IMR-90 (cell line): ENCODE data around the gene ABCD1. TPM values are rescaled to one million over a fixed set of nuclear protein-coding genes. Genes with fewer than 3 reads are reported as not detected.

Experiments
- ATAC-seq: fragments of 200-7000 bp; cut with Tn5 transposase; 2 replicates; pipeline ENCODE4 v1.9.1; 2020; ENCODE audit warnings: low read depth, mild to moderate bottlenecking, moderate library complexity
- BruUV-seq: library from RNA; stranded (reverse); fragments of 400-500 nt; replicated peaks from 2 replicates; lab custom pipeline; 2021; lab: Mats Ljungman, UMichigan
- CTCF ChIA-PET: fragments of 300-600 bp; formaldehyde crosslinking; extraction: SDS; loops from one replicate; lab custom pipeline; 2021; ENCODE audit warnings: antibody characterized with exemption; lab: Yijun Ruan, JAX
- POLR2A ChIA-PET: fragments of 300-600 bp; sonication (Branson Sonifier 250); formaldehyde crosslinking; loops from one replicate; lab custom pipeline; 2022; ENCODE audit warnings: antibody characterized with exemption; ENCODE audit not compliant: unreplicated experiment; lab: Charles Lee
- DNase-seq: peaks from one replicate; pipeline ENCODE4 v3.0.0; 2013
- H2AFZ ChIP-seq: replicated peaks from 2 replicates; pipeline ENCODE3; 2013; ENCODE audit warnings: low read length, mild to moderate bottlenecking; ENCODE audit not compliant: poor library complexity
- H2AK5ac ChIP-seq: 2 replicates; pipeline ENCODE4 v1.6.1; 2013; ENCODE audit warnings: low read depth, low read length, inconsistent platforms
- H2AK9ac ChIP-seq: replicated peaks from 2 replicates; pipeline ENCODE3; 2013; ENCODE audit warnings: mild to moderate bottlenecking, low read depth, low read length, moderate library complexity; ENCODE audit not compliant: poor library complexity
- H2BK120ac ChIP-seq: 2 replicates; pipeline ENCODE4 v1.6.1; 2013; ENCODE audit warnings: low read depth, low read length, inconsistent platforms
- H2BK15ac ChIP-seq: 3 replicates; pipeline ENCODE4 v1.6.1; 2013; ENCODE audit warnings: low read depth, low read length, inconsistent platforms
- H2BK20ac ChIP-seq: 2 replicates; pipeline ENCODE4 v1.6.1; 2013; ENCODE audit warnings: low read depth, mild to moderate bottlenecking, inconsistent platforms, low read length, moderate library complexity
- H2BK5ac ChIP-seq: 2 replicates; pipeline ENCODE4 v1.6.1; 2013; ENCODE audit warnings: mild to moderate bottlenecking, low read depth, low read length, inconsistent platforms; ENCODE audit not compliant: poor library complexity, severe bottlenecking
- H3K14ac ChIP-seq: replicated peaks from 2 replicates; pipeline ENCODE4 v1.6.1; 2013; ENCODE audit warnings: low read depth, low read length, inconsistent platforms
- H3K18ac ChIP-seq: 2 replicates; pipeline ENCODE4 v1.6.1; 2013; ENCODE audit warnings: low read depth, low read length, control low read depth
- H3K23ac ChIP-seq: 2 replicates; pipeline ENCODE4 v1.6.1; 2013; ENCODE audit warnings: low read depth, low read length, inconsistent platforms
- H3K27ac ChIP-seq: 2 replicates; pipeline ENCODE4 v1.5.1; 2013; ENCODE audit warnings: mild to moderate bottlenecking, control low read depth, low read length; ENCODE audit not compliant: insufficient read depth
- H3K27me3 ChIP-seq: 2 replicates; pipeline ENCODE4 v1.6.1; 2013; ENCODE audit warnings: low read length; ENCODE audit not compliant: control insufficient read depth, insufficient read depth
- H3K36me3 ChIP-seq: 2 replicates; pipeline ENCODE4 v1.6.1; 2013; ENCODE audit warnings: low read length, mixed read lengths; ENCODE audit not compliant: control insufficient read depth, insufficient read depth
- H3K4ac ChIP-seq: 2 replicates; pipeline ENCODE4 v1.6.1; 2013; ENCODE audit warnings: low read depth, low read length, inconsistent platforms
- H3K4me1 ChIP-seq: 2 replicates; pipeline ENCODE4 v1.6.1; 2013; ENCODE audit warnings: low read length, mixed read lengths; ENCODE audit not compliant: control insufficient read depth, insufficient read depth
- H3K4me2 ChIP-seq: 2 replicates; pipeline ENCODE4 v1.6.1; 2013; ENCODE audit warnings: low read depth, mild to moderate bottlenecking, control low read depth, low read length, moderate library complexity
- H3K4me3 ChIP-seq: 2 replicates; pipeline ENCODE4 v1.5.1; 2013; ENCODE audit warnings: low read depth, mild to moderate bottlenecking, control low read depth, low read length, moderate library complexity; ENCODE audit not compliant: insufficient read depth
- H3K56ac ChIP-seq: 2 replicates; pipeline ENCODE4 v1.6.1; 2013; ENCODE audit warnings: low read length, inconsistent platforms; ENCODE audit not compliant: insufficient read depth; ENCODE audit errors: extremely low read depth
- H3K79me1 ChIP-seq, 2 experiments: 2 replicates each; pipeline ENCODE4 v1.6.1; 2013; ENCODE audit warnings: low read length in 2 of 2, inconsistent platforms in 1 of 2, low read depth in 1 of 2
- H3K9ac ChIP-seq: 2 replicates; pipeline ENCODE4 v1.6.1; 2013; ENCODE audit warnings: low read depth, low read length, control low read depth
- H3K9me1 ChIP-seq: 2 replicates; pipeline ENCODE4 v1.6.1; 2013; ENCODE audit warnings: low read length, inconsistent platforms; ENCODE audit not compliant: insufficient read depth
- H3K9me3 ChIP-seq: 2 replicates; pipeline ENCODE4 v1.6.1; 2013; ENCODE audit warnings: low read length; ENCODE audit not compliant: control insufficient read depth, insufficient read depth
- H4K20me1 ChIP-seq: 2 replicates; pipeline ENCODE4 v1.6.1; 2013; ENCODE audit warnings: low read length, inconsistent platforms; ENCODE audit not compliant: insufficient read depth
- H4K5ac ChIP-seq: 2 replicates; pipeline ENCODE4 v1.6.1; 2013; ENCODE audit warnings: mild to moderate bottlenecking, low read depth, low read length, control low read depth
- H4K8ac ChIP-seq, 2 experiments: 2 replicates each; pipeline ENCODE4 v1.6.1; 2013; ENCODE audit warnings: low read depth in 2 of 2, low read length in 2 of 2, control low read depth in 1 of 2, inconsistent platforms in 1 of 2
- H4K91ac ChIP-seq: 2 replicates; pipeline ENCODE4 v1.6.1; 2013; ENCODE audit warnings: low read depth, low read length, inconsistent platforms; ENCODE audit not compliant: insufficient read depth
- BHLHE40 ChIP-seq: fragments of 150-350 bp; IDR thresholded peaks from 2 replicates; pipeline ENCODE4 v1.6.1; 2016; ENCODE audit warnings: mild to moderate bottlenecking, low read depth, low read length
- CTCF ChIP-seq: conservative IDR thresholded peaks from 2 replicates; pipeline ENCODE4 v1.5.1; 2012; ENCODE audit warnings: mild to moderate bottlenecking, low read depth, low read length, improper control_type of control experiment
- FOS ChIP-seq: fragments of 150-350 bp; IDR thresholded peaks from 2 replicates; pipeline ENCODE4 v1.6.1; 2016; ENCODE audit warnings: low read depth, low read length
- MXI1 ChIP-seq: IDR thresholded peaks from 2 replicates; pipeline ENCODE4 v1.6.1; 2012; ENCODE audit warnings: low read depth, mild to moderate bottlenecking, low read length, moderate library complexity, borderline replicate concordance
- RAD21 ChIP-seq: IDR thresholded peaks from 2 replicates; pipeline ENCODE4 v1.6.1; 2012; ENCODE audit warnings: low read length, improper control_type of control experiment
- SMC3 ChIP-seq: fragments of 150-350 bp; IDR thresholded peaks from 2 replicates; pipeline ENCODE4 v1.6.1; 2016; ENCODE audit warnings: low read depth, mild to moderate bottlenecking, antibody characterized with exemption, low read length, moderate library complexity
- WGBS, 2 experiments: methylation state at CpG; one replicate each; pipeline versions ENCODE4 v1.1.5 to v1.1.7; 2013; ENCODE audit warnings: missing lambda C conversion rate in 2 of 2; ENCODE audit not compliant: insufficient read length in 1 of 2; ENCODE audit errors: extremely low coverage in 2 of 2; 5-methylcytosine and 5-hydroxymethylcytosine counted together
- dilution Hi-C: fragments of 300-500 bp; cut with HindIII; formaldehyde crosslinking; loops from one replicate; pipeline ENCODE4 v1.14.3; 2018; ENCODE audit warnings: low sequenced_read_pairs; ENCODE audit not compliant: unreplicated experiment
- in situ Hi-C: fragments of 300-500 bp; cut with MboI; formaldehyde crosslinking; loops from 3 replicates; pipeline ENCODE4 v1.14.3; 2019; ENCODE audit warnings: low sequenced_read_pairs, inconsistent platforms, mixed read lengths
- intact Hi-C: fragments of 100-400 bp; cut with micrococcal nuclease; formaldehyde crosslinking; loops from 2 replicates; pipeline ENCODE4 v1.10.0; 2022
- polyA plus RNA-seq, 3 experiments: library from polyadenylated mRNA; depleted of rRNA; stranded (reverse); fragments of >200 nt; gene quantifications; 2 replicates each; pipeline ENCODE4 v1.2.3, GENCODE V29; 2012; ENCODE audit warnings: low replicate concordance in 1 of 3
- total RNA-seq: library from RNA; depleted of rRNA; stranded (reverse); fragments of >200 nt; gene quantifications from 2 replicates; pipeline ENCODE4 v1.2.3, GENCODE V29; 2012

ABCD1 gene
- total and polyA plus RNA-seq, 2 of the 4 experiments (the other 2 are of a cell fraction) = 4.3 to 7.0 TPM

GRCh38 chrX:153723351-153724251 lies 1.1 kb upstream of the ABCD1 start:
- Histone ChIP-seq H3K18ac (no peak overlapping the region), H3K27me3 (no peaks in the 10 kb centered on the region), H2BK120ac (no peak overlapping the region), H3K27ac (peak overlapping the region; percentile 69), H3K4me1 (peaks cover 17% of the 10 kb centered on the region), H3K23ac (peak overlapping the region; percentile 18; the same call in 1 of the 2 replicates), H3K9me1 (peaks cover 5% of the 10 kb centered on the region; the same call in 1 of the 2 replicates), H3K79me1 (peaks cover 5 to 32% of the 10 kb centered on the region in 2 experiments; a peak in 3 of 4 replicates), H3K56ac (peak overlapping the region; percentile 12; the same call in 1 of the 2 replicates), H3K9me3 (no peaks in the 10 kb centered on the region), H3K4me3 (peak overlapping the region; percentile 82), H2AK9ac (peak overlapping the region; percentile 93), H2AK5ac (peak overlapping the region; percentile 47), H3K4ac (peak overlapping the region; percentile 27), H4K5ac (no peak overlapping the region), H3K9ac (peak overlapping the region; percentile 65), H3K36me3 (peaks cover 17% of the 10 kb centered on the region), H4K8ac (peak overlapping the region; percentile 43 to 53; a peak in 3 of 4 replicates), H2BK20ac (no peak overlapping the region), H2AFZ (peak overlapping the region; percentile 83), H2BK15ac (no peak overlapping the region), H2BK5ac (peak overlapping the region; percentile 53), H4K91ac (peak overlapping the region; percentile 53; the same call in 1 of the 2 replicates), H4K20me1 (peaks cover 14% of the 10 kb centered on the region), H3K14ac (peak overlapping the region; percentile 29; the same call in 1 of the 2 replicates), H3K4me2 (peak overlapping the region; percentile 68)
- peak; percentile 37 for DNase-seq
- dilution Hi-C loops (no loop called here), intact Hi-C loops (no loop called here), in situ Hi-C loops (no loop called here)
- no peak for TF ChIP-seq SMC3
- no peak for TF ChIP-seq FOS
- 0 out of 2 replicates have a peak, but pooled peaks have one; percentile 7 for TF ChIP-seq MXI1
- peak; percentile 34; the same call in 1 of the 2 replicates for TF ChIP-seq CTCF
- TF ChIP-seq BHLHE40 = peak; percentile 19; the same call in 1 of the 2 replicates
- TF ChIP-seq RAD21 = no peak
- no TSS peak for BruUV-seq
- ChIA-PET POLR2A (no interaction called here), CTCF (no interaction called here)
- ATAC-seq = peak; percentile 4
- 27% methylated on average over 51 of the region's 78 CpGs; no CpG with 5 or more reads in 1 of the 2 experiments for WGBS, 2 experiments
